GM19099 (cell line): ENCODE data around the gene STMP1.

Experiments
- POLR2A ChIP-seq: IDR thresholded peaks from 3 replicates; pipeline ENCODE4 v1.6.1; 2011; ENCODE audit warnings: low read depth; ENCODE audit not compliant: insufficient read length; ENCODE audit errors: extremely low read depth

STMP1 gene

DNA sequence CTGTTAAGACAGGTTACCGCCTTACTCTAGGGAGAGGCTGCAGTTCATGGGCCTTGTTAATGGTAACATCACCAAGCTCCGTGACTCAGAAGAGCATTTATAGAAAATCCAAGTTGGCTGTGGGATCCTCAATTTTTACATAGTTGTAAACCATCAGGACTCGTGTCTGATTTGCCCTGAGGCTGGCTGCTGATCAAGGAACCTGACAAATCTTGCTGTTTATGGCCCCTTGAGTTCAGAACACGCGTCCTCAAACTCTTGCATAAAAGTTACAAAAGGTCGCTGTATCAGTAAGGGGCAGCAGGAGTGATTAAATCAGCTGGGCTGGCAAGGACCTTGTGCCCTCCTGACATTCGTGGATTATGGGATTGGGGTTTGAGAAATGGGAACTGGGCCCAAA lies 61.1 kb downstream of the STMP1 start:
- no peak for TF ChIP-seq POLR2A
